ENCODE results near the gene DDAH2.

DNA sequence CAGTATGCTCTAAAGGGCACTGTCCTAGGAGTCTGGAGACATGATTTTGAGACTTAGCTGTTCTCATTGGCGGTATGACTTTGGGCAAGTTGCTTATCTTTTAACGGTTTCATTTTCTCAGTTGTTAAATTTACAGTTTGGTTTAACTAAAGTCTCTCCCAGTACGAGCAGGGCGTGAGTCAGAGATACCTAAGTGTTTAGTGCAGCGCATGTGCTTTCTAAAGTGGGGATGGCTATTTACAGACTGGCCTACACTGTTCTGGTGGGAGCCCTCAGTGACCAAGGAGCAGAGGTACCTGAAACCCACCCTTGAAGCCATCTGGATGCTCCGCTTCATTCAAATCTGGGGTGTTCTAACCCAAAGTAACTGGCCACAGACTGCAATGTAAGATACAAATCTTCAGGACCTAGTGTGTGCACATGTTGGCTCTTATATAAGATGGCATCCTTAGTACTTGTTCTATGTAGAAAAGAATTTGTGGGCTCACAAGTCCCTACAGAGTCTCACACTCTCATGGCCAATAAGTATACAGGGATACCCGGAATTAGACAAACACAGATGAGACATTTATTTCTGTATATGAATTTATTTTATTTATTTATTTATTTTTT is 21.4 kb upstream of the DDAH2 start:
- TF ChIP-seq FOXP2 (optimal IDR thresholded peaks at IDR 0.05; ENCODE audit: borderline replicate concordance, extremely low read depth, extremely low read length, insufficient read depth) (no peak), POLR2AphosphoS5 (IDR thresholded peaks at IDR 0.05; ENCODE audit: low read depth, low read length) (0 out of 2 replicates have a peak, but pooled peaks have one; percentile 4), SIN3A (IDR thresholded peaks at IDR 0.05; ENCODE audit: borderline replicate concordance, insufficient read depth, low read length) (no peak)
